Measurements from ENCODE around the gene SHROOM2. TPM values are rescaled to one million over a fixed set of nuclear protein-coding genes. Genes with fewer than 3 reads are reported as not detected.

SHROOM2 gene
- total RNA-seq, 1 experiment from 2014 or later: 13.9 TPM

DNA sequence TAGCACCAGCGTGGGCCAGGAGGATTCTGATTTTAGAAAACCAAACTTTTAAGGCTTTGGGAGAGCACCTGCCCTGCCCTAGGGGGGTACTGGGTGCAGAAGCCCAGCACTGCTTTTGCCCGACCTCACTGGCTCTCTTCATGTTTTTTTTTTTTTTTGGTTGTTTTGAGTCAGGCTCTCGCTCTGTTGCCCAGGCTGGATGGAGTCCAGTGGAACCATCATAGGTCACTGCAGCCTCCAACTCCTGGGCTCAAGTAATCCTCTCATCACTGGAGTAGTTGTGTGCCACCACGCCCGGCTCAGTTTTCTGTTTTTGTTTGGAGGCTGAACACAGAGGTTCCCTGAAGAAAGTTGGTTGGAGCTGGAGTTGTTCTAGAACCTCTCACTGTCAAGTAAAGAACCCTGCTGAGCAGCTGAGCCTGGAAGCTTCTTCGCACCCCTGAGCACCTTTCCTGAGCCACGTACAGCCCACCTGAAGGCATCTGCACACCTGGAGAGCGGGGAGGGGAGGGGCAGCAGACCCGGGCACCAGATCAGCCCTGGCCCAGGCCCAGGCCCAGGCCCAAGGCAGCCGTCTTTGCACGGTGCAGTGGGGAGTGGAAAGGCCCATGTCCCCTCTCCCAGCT, 49.5 kb downstream of the SHROOM2 start:
- Histone ChIP-seq H3K27me3 (ENCODE audit: insufficient read depth, low read length) (no peaks in the 10 kb centered on the region), H3K14ac (ENCODE audit: insufficient read depth, low read length) (no peak overlapping the region), H4K91ac (ENCODE audit: insufficient read length, low read depth, low read length) (no peak overlapping the region), H3K18ac (ENCODE audit: insufficient read length, low read depth, low read length) (no peak overlapping the region), H4K20me1 (ENCODE audit: control insufficient read depth, insufficient read depth, insufficient read length) (no peaks in the 10 kb centered on the region), H3K9me3 (ENCODE audit: control insufficient read depth, low read depth, low read length) (no peaks in the 10 kb centered on the region), H3K23ac (ENCODE audit: insufficient read length, low read depth, low read length) (no peak overlapping the region), H2BK20ac (ENCODE audit: low read depth, low read length, poor library complexity, severe bottlenecking) (no peak overlapping the region), H3T11ph (ENCODE audit: low read length) (no peak overlapping the region), H3K79me1 (ENCODE audit: insufficient read depth, low read depth, low read length, poor library complexity, severe bottlenecking) (peaks cover 14% of the 10 kb centered on the region), H2BK15ac (ENCODE audit: low read depth, low read length) (no peak overlapping the region), H2BK12ac (ENCODE audit: insufficient read length, low read depth, low read length) (no peak overlapping the region), H2BK120ac (ENCODE audit: low read depth, low read length, poor library complexity, severe bottlenecking) (no peak overlapping the region), H3K23me2 (ENCODE audit: insufficient read length, low read depth, low read length, poor library complexity, severe bottlenecking) (no peaks in the 10 kb centered on the region), H3K4me2 (ENCODE audit: insufficient read depth, insufficient read length, low read length) (no peak overlapping the region), H2BK5ac (ENCODE audit: insufficient read length, low read length) (no peak overlapping the region), H3K4me1 (ENCODE audit: insufficient read depth, low read length) (peaks cover 15% of the 10 kb centered on the region; the same call in 1 of the 2 replicates), H4K8ac (replicated peaks; ENCODE audit: insufficient read length, low read depth, low read length) (no peak overlapping the region), H3K9ac (ENCODE audit: extremely low read depth, insufficient read length, low read length) (no peak overlapping the region), H3K4ac (ENCODE audit: low read depth, low read length) (no peak overlapping the region), H3K79me2 (ENCODE audit: insufficient read depth, low read length) (peaks cover 5% of the 10 kb centered on the region; the same call in 1 of the 2 replicates), H2AFZ (ENCODE audit: low read length) (no peak overlapping the region), H2AK5ac (ENCODE audit: insufficient read length, low read length) (no peak overlapping the region), H3K56ac (ENCODE audit: insufficient read length, low read depth, low read length) (no peak overlapping the region), H4K5ac (ENCODE audit: insufficient read length, low read depth, low read length) (no peak overlapping the region), H3K27ac (ENCODE audit: insufficient read length, low read depth, low read length) (no peak overlapping the region)
- Mint-ChIP-seq H3K4me3 (no peak overlapping the region), H3K9me3 (peaks cover 42 to 63% of the 10 kb centered on the region in 2 experiments), H3K4me1 (peaks cover 17 to 37% of the 10 kb centered on the region in 2 experiments), H3K27me3 (ENCODE audit: low read depth) (no peaks in the 10 kb centered on the region), H3K27ac (no peak overlapping the region), H3K36me3 (ENCODE audit: insufficient read depth in 1 of 3, low read depth in 3 of 3) (peaks cover 13 to 15% (median 15%) of the 10 kb centered on the region in 3 experiments)
- DNase-seq: no peak
- no CpG with 5 or more reads among the region's 11 CpGs for WGBS (ENCODE audit: extremely low coverage, insufficient read length, low lambda C conversion rate)
- TF ChIP-seq, protein P1, sequence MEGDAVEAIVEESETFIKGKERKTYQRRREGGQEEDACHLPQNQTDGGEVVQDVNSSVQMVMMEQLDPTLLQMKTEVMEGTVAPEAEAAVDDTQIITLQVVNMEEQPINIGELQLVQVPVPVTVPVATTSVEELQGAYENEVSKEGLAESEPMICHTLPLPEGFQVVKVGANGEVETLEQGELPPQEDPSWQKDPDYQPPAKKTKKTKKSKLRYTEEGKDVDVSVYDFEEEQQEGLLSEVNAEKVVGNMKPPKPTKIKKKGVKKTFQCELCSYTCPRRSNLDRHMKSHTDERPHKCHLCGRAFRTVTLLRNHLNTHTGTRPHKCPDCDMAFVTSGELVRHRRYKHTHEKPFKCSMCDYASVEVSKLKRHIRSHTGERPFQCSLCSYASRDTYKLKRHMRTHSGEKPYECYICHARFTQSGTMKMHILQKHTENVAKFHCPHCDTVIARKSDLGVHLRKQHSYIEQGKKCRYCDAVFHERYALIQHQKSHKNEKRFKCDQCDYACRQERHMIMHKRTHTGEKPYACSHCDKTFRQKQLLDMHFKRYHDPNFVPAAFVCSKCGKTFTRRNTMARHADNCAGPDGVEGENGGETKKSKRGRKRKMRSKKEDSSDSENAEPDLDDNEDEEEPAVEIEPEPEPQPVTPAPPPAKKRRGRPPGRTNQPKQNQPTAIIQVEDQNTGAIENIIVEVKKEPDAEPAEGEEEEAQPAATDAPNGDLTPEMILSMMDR (conservative IDR thresholded peaks at IDR 0.05): no peak
